NCI-H1436 treated with DMSO at 0.1 percent for 48 hours (cell line): ENCODE measurements around the gene NCOR1.
"Not testable (repeated sequence)": the region's sequence is repeated elsewhere in the genome, so short reads cannot be mapped to it uniquely, and the experiment has no call there.

Experiments used
- DNase-seq: peaks from one replicate; lab custom pipeline; 2025; lab: John Stamatoyannopoulos, UW

Gene NCOR1

GRCh38 chr17:16145319-16145890 lies 69.9 kb downstream of the NCOR1 start:
- not testable (repeated sequence) for DNase-seq

- DNase-seq: no peak
Measured at GRCh38 chr17:16141685-16142084, 73.6 kb downstream of the NCOR1 start.

- DNase-seq: no peak
Measured at GRCh38 chr17:16140854-16141253, 74.5 kb downstream of the NCOR1 start.

GRCh38 chr17:16135461-16135860 lies 79.9 kb downstream of the NCOR1 start:
- no peak for DNase-seq

GRCh38 chr17:16131593-16131992 lies 83.7 kb downstream of the NCOR1 start:
- DNase-seq: no peak

GRCh38 chr17:16129441-16130205 lies 85.7 kb downstream of the NCOR1 start:
- no peak for DNase-seq

- no peak for DNase-seq
Measured at GRCh38 chr17:16123531-16123930, 91.8 kb downstream of the NCOR1 start.

GRCh38 chr17:16122697-16123434 lies 92.5 kb downstream of the NCOR1 start:
- DNase-seq: no peak

- DNase-seq: no peak
Measured at GRCh38 chr17:16121915-16122314, 93.4 kb downstream of the NCOR1 start.

- no peak for DNase-seq
Measured at GRCh38 chr17:16120937-16121336, 94.4 kb downstream of the NCOR1 start.

- no peak for DNase-seq
Measured at GRCh38 chr17:16117149-16117548, 98.2 kb downstream of the NCOR1 start.

- not testable (repeated sequence) for DNase-seq
Measured at GRCh38 chr17:16115077-16115698, 100.1 kb downstream of the NCOR1 start.

- DNase-seq: no peak
Measured at GRCh38 chr17:16108871-16109270, 106.5 kb downstream of the NCOR1 start.

GRCh38 chr17:16108386-16108785 lies 106.9 kb downstream of the NCOR1 start:
- no peak for DNase-seq

- no peak for DNase-seq
Measured at GRCh38 chr17:16107165-16107770, 108.1 kb downstream of the NCOR1 start.

GRCh38 chr17:16106161-16106891 lies 109.0 kb downstream of the NCOR1 start:
- DNase-seq: no peak

- no peak for DNase-seq
Measured at GRCh38 chr17:16104189-16104588, 111.1 kb downstream of the NCOR1 start.

- no peak for DNase-seq
Measured at GRCh38 chr17:16101440-16101839, 113.9 kb downstream of the NCOR1 start.

GRCh38 chr17:16100737-16101400 lies 114.5 kb downstream of the NCOR1 start:
- no peak for DNase-seq

GRCh38 chr17:16091773-16092172 lies 123.6 kb downstream of the NCOR1 start:
- no peak for DNase-seq

GRCh38 chr17:16086957-16087356 lies 128.4 kb downstream of the NCOR1 start:
- no peak for DNase-seq
